GM18951 (cell line): ENCODE results near the gene NT5DC4.
"Not testable (repeated sequence)": the region's sequence is repeated elsewhere in the genome, so short reads cannot be mapped to it uniquely, and the experiment has no call there.

Experiments
- POLR2A ChIP-seq: IDR thresholded peaks from 4 replicates; pipeline ENCODE4 v1.6.1; 2011; ENCODE audit warnings: mild to moderate bottlenecking; ENCODE audit not compliant: insufficient read length, insufficient read depth; ENCODE audit errors: extremely low read depth
- in situ Hi-C: fragments of 300-500 bp; cut with MboI; formaldehyde crosslinking; loops from one replicate; pipeline ENCODE4 v1.12.0; 2022; ENCODE audit warnings: low sequenced_read_pairs, mixed read lengths, inconsistent platforms; ENCODE audit not compliant: unreplicated experiment

NT5DC4 gene

GRCh38 chr2:112688086-112688880, 32.5 kb upstream of the NT5DC4 start:
- TF ChIP-seq POLR2A, result no peak
- in situ Hi-C loops, result no loop called here

DNA sequence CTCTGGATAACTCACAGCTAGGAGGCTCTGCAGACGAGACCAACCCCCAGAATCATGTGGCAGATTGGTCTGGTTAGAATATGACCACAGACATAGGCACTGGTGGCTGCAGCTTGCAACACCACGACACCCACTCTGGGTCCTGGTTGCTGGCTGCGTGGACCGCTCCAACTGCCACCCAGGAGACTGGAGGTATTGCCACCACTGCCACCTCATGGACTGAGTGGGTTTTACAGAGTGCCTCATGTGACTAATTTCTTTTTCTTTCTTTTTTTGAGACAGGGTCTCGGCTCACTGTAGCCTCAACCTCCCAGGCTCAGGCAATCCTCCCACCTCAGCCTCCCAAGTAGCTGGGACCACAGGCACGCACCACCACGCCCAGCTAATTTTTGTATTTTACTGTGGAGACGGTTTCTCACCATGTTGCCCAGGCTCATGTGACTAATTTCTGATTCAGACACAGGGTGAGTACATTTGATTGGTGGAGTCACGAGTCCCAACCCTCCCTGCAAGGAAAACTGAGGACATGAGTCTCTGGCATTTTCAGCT, 29.9 kb upstream of the NT5DC4 start:
- no peak for TF ChIP-seq POLR2A
- in situ Hi-C loops, result no loop called here

DNA sequence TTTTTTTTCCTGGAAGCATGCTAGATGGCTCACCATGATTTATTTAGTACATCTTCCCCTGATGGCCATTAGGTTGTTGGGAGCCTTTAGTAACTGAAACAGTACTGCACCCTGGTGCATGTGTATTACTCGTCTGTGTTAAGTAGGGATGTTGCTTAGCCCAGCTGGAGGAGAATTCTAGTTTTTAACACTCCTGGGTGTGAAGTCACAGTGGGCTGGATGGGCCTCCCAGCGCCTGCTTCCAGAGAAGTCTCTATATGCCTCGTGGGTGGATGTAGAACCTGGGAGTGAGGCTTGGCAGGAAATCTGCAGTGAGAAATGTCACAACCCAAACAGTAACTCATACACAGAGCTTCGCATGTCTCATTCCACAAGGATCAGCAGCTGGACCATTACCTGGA, 28.9 kb upstream of the NT5DC4 start:
- in situ Hi-C loops, result no loop called here

GRCh38 chr2:112692495-112692911, 28.3 kb upstream of the NT5DC4 start:
- in situ Hi-C loops, result no loop called here
- no peak for TF ChIP-seq POLR2A

More for the DNA sequence above, 28.9 kb upstream of the NT5DC4 start:
- no peak for TF ChIP-seq POLR2A

GRCh38 chr2:112692918-112693317, 27.9 kb upstream of the NT5DC4 start:
- TF ChIP-seq POLR2A, result no peak
- in situ Hi-C loops, result no loop called here

DNA sequence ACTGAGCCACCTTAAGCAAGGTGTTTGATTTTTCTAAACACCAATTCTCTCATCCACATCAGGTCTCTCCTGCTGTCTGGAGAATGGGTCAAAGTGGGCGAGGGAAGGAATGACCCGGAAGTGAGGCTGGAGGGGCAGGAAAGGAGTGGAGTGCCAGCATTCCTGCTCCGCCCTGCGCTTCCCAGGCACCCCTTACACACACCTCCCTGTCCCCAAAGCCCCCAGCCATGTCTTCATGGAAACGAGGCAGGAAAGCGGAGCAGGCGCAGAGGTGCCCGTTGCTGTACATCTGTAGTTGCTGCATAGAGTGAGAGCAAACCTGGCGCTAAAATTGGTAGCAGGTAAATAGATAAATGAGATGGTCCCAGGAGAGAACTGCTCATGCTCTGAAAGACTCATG, 27.2 kb upstream of the NT5DC4 start:
- in situ Hi-C loops, result no loop called here

DNA sequence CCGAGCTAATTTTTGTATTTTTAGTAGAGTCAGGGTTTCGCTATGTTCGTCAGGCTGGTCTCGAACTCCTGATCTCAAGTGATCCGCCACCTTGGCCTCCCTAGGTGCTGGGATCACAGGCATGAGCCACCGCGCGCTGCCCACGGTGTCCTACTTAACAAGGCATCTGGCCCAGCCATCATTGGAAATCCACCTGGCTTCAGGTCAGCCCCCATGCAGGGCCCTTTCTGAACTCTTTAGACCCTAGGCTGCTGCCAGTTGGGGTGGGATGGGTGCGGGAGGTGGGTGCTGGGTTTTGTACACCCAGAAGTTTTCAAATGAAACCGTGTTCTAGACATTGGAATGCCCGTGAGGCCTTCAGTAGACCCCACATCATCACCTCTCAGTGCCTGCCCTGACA, 26.6 kb upstream of the NT5DC4 start:
- no peak for TF ChIP-seq POLR2A
- in situ Hi-C loops, result no loop called here

More for the DNA sequence above, 27.2 kb upstream of the NT5DC4 start:
- TF ChIP-seq POLR2A, result no peak

GRCh38 chr2:112698834-112699515, 21.8 kb upstream of the NT5DC4 start:
- TF ChIP-seq POLR2A, result no peak
- in situ Hi-C loops, result no loop called here

- in situ Hi-C loops, result no loop called here
- TF ChIP-seq POLR2A, result no peak
These were observed 20.7 kb upstream of the NT5DC4 start for GRCh38 chr2:112699984-112700667.

- in situ Hi-C loops, result no loop called here
- no peak for TF ChIP-seq POLR2A
These were observed 19.8 kb upstream of the NT5DC4 start for GRCh38 chr2:112701052-112701451.

GRCh38 chr2:112703684-112704083, 17.1 kb upstream of the NT5DC4 start:
- TF ChIP-seq POLR2A, result no peak
- in situ Hi-C loops, result no loop called here

GRCh38 chr2:112705575-112705974, 15.2 kb upstream of the NT5DC4 start:
- no peak for TF ChIP-seq POLR2A

DNA sequence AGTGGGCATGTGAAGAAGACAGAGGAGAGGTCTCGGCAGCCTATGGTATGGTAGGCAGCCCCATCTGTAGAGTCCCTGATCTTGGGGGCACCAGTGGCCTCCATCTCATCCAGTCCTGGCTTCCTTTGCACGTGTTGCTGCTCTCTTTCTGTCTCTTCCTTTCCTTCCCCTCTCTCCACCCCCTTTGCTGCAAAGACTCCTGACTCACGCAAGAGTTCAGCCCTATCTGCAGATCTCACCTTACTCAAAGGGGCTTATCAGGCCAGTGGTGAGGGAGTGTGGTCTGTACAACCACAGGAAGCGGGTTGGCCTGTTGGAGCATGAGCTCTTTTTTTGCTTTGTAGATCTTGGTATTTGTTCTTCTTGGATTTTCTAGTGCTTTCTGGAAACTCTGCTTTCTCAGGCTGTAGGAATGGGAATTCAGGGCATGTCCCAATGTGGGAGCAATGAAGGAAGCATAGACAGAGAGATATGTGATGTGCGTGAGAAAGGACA, 14.6 kb upstream of the NT5DC4 start:
- no peak for TF ChIP-seq POLR2A
- in situ Hi-C loops, result no loop called here

More at GRCh38 chr2:112705575-112705974, 15.2 kb upstream of the NT5DC4 start:
- in situ Hi-C loops, result no loop called here

DNA sequence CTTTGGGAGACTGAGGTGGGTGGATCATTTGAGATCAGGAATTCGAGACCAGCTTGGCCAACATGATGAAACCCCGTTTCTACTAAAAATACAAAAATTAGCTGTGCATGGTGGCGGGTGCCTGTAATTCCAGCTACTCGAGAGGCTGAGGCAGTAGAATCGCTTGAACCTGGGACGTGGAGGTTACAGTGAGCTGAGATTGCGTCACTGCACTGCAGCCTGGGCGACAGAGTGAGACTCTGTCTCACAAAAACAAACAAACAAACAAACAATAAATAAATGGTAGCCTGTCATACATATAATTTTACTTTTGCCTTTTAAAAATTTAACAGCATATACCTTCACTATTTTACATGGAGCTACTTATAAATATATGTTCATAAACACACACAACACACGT, 13.9 kb upstream of the NT5DC4 start:
- in situ Hi-C loops, result not testable (repeated sequence)
